Measurements from ENCODE around the gene KCNC1. TPM values are rescaled to one million over a fixed set of nuclear protein-coding genes. Genes with fewer than 3 reads are reported as not detected.

Gene KCNC1
- 0.04 TPM in 1 of 2 replicates, not detected in the other for polyA plus RNA-seq (2011; rRNA removed)
- 0.09 TPM in 1 of 2 replicates, not detected in the other for polyA minus RNA-seq (2011; rRNA and poly(A)+ RNA removed)

- peaks cover 7% of the 10 kb centered on the region; the same call in 1 of the 2 replicates for H3K9me3 ChIP-seq (ENCODE audit: control insufficient read depth, insufficient read depth, low read length)
- ChIA-PET POLR2A (interaction anchor here (1.3 kb wide), 1 partner anchor 238 kb away, joined by 4 read pairs; no protein-coding TSS in a partner anchor), CTCF (interaction anchor here (0.7 to 7.1 kb wide), 4 partner anchors 36 to 381 kb away, joined by 3 to 678 read pairs (median 4); no protein-coding TSS in a partner anchor)
- peak within 1 kb of the TSS; percentile 37 for H3K4me3 ChIP-seq (ENCODE audit: low read depth, low read length)
- peaks cover 59% of the 10 kb centered on the region for H3K27me3 ChIP-seq (ENCODE audit: control insufficient read depth, insufficient read depth, low read length)
- no peak for DNase-seq (ENCODE audit: low read depth, low spot score)
- no peak within 1 kb of the TSS for H3K27ac ChIP-seq (ENCODE audit: low read depth, low read length)
- no peak for TF ChIP-seq CTCF (IDR thresholded peaks at IDR 0.05; ENCODE audit: low read depth, low read length)
Measured at GRCh38 chr11:17734418-17734911, at the start of gene KCNC1. TSS of gene KCNC1 (plus strand) at chr11:17734781. CDS start at chr11:17736003, 1,222 bp downstream.

GRCh38 chr11:17686231-17686980 lies 48.2 kb upstream of the KCNC1 start:
- H3K9me3 ChIP-seq (ENCODE audit: control insufficient read depth, insufficient read depth, low read length), result no peaks in the 10 kb centered on the region; the same call in 1 of the 2 replicates
- ChIA-PET POLR2A (no interaction called here), CTCF (no interaction called here)
- TF ChIP-seq CTCF (IDR thresholded peaks at IDR 0.05; ENCODE audit: low read depth, low read length), result no peak
- H3K4me3 ChIP-seq (ENCODE audit: low read depth, low read length), result no peak overlapping the region
- DNase-seq (ENCODE audit: low read depth, low spot score), result no peak
- H3K27ac ChIP-seq (ENCODE audit: low read depth, low read length), result no peak overlapping the region
- peaks cover 2% of the 10 kb centered on the region for H3K27me3 ChIP-seq (ENCODE audit: control insufficient read depth, insufficient read depth, low read length)

- no peak overlapping the region for H3K4me3 ChIP-seq (ENCODE audit: low read depth, low read length)
- POLR2A ChIA-PET, result no interaction called here
- CTCF ChIA-PET, result no interaction called here
- peak overlapping the region; percentile 11 for H3K27ac ChIP-seq (ENCODE audit: low read depth, low read length)
- TF ChIP-seq CTCF (IDR thresholded peaks at IDR 0.05; ENCODE audit: low read depth, low read length), result no peak
- H3K27me3 ChIP-seq (ENCODE audit: control insufficient read depth, insufficient read depth, low read length), result peaks cover 6% of the 10 kb centered on the region
- no peaks in the 10 kb centered on the region; the same call in 1 of the 2 replicates for H3K9me3 ChIP-seq (ENCODE audit: control insufficient read depth, insufficient read depth, low read length)
- no peak for DNase-seq (ENCODE audit: low read depth, low spot score)
Measured at GRCh38 chr11:17687946-17688670, 46.5 kb upstream of the KCNC1 start.

- Histone ChIP-seq H3K27ac (ENCODE audit: low read depth, low read length) (no peak overlapping the region), H3K4me3 (ENCODE audit: low read depth, low read length) (no peak overlapping the region), H3K9me3 (ENCODE audit: control insufficient read depth, insufficient read depth, low read length) (no peaks in the 10 kb centered on the region; the same call in 1 of the 2 replicates), H3K27me3 (ENCODE audit: control insufficient read depth, insufficient read depth, low read length) (peaks cover 29% of the 10 kb centered on the region)
- TF ChIP-seq CTCF (IDR thresholded peaks at IDR 0.05; ENCODE audit: low read depth, low read length), result no peak
- DNase-seq (ENCODE audit: low read depth, low spot score), result no peak
- ChIA-PET CTCF (no interaction called here), POLR2A (no interaction called here)
Measured at GRCh38 chr11:17691550-17691949, 43.0 kb upstream of the KCNC1 start.

Measured in AG04450 (cell line).